Activated CD8-positive, alpha-beta T cell treated with anti-CD3 and anti-CD28 coated beads for 36 hours (primary cell): ENCODE measurements around the gene PHIP. TPM values are rescaled to one million over a fixed set of nuclear protein-coding genes. Genes with fewer than 3 reads are reported as not detected.

Source experiments
- ATAC-seq: fragments of 200-7000 bp; cut with Tn5 transposase; one replicate; pipeline ENCODE4 v1.10.0; 2021; ENCODE audit warnings: mild to moderate bottlenecking, moderate library complexity
- CTCF ChIA-PET: fragments of 350-600 bp; sonication (Branson Sonifier 250); formaldehyde crosslinking; loops from one replicate; lab custom pipeline; 2021; ENCODE audit warnings: antibody characterized with exemption; lab: Charles Lee
- POLR2A ChIA-PET: fragments of 350-600 bp; sonication (Branson Sonifier 250); formaldehyde crosslinking; loops from one replicate; lab custom pipeline; 2021; ENCODE audit warnings: antibody characterized with exemption; lab: Charles Lee
- DNase-seq: peaks from one replicate; pipeline ENCODE4 v3.0.0-alpha.2; 2020
- H3K27ac Mint-ChIP-seq: one replicate; pipeline ENCODE4 v1.8.0; 2021; ENCODE audit warnings: mild to moderate bottlenecking, mixed read lengths
- H3K27me3 Mint-ChIP-seq: one replicate; pipeline ENCODE4 v1.8.0; 2021; ENCODE audit warnings: mixed read lengths
- H3K36me3 Mint-ChIP-seq: one replicate; pipeline ENCODE4 v1.8.0; 2021; ENCODE audit warnings: low read depth, mixed read lengths
- H3K4me1 Mint-ChIP-seq: one replicate; pipeline ENCODE4 v1.8.0; 2021; ENCODE audit warnings: low read depth, mixed read lengths
- H3K4me3 Mint-ChIP-seq: one replicate; pipeline ENCODE4 v1.8.0; 2021; ENCODE audit warnings: mild to moderate bottlenecking, moderate library complexity, mixed read lengths
- H3K9me3 Mint-ChIP-seq: one replicate; pipeline ENCODE4 v1.8.0; 2021; ENCODE audit warnings: mixed read lengths
- intact Hi-C: fragments of 100-400 bp; cut with micrococcal nuclease; formaldehyde crosslinking; loops from one replicate; pipeline ENCODE4 v1.10.0; 2022
- total RNA-seq, 2 experiments: library from RNA; stranded (reverse); gene quantifications; one replicate each; pipeline ENCODE4 v1.2.3, GENCODE V29; 2021
- TF ChIP-seq, protein P1 (sequence below): fragments of 200-600 bp; IDR thresholded peaks from one replicate; pipeline ENCODE4 v1.8.0; 2022; ENCODE audit warnings: antibody characterized with exemption, mild to moderate bottlenecking

Gene PHIP
- total RNA-seq, 2 experiments from 2014 or later = 24.7 to 25.7 TPM

DNA sequence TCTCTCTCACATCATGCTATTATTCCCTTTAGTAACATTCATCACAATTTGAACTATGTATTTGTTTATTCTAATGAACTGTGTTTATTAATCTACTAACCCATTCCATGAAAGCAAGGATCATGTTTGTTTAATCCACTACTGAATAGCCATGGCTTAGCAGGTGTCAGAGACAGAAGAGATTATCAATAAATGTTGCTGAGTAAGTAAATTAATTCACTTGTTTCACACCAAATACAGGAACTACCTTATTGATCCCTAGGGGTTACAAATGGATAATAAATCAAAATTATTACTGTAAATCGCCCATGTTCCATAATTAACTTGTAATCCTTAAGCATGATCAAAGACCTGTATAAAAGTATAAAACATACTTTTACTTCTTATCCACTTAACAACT, 76.6 kb downstream of the PHIP start:
- ATAC-seq (no peak), DNase-seq (no peak)
- Mint-ChIP-seq H3K4me3 (no peak overlapping the region), H3K9me3 (no peaks in the 10 kb centered on the region), H3K27ac (no peak overlapping the region), H3K36me3 (peaks cover 37% of the 10 kb centered on the region), H3K27me3 (no peaks in the 10 kb centered on the region), H3K4me1 (peaks cover 5% of the 10 kb centered on the region)
- CTCF ChIA-PET = no interaction called here
- intact Hi-C loops = no loop called here
- TF ChIP-seq, protein P1, sequence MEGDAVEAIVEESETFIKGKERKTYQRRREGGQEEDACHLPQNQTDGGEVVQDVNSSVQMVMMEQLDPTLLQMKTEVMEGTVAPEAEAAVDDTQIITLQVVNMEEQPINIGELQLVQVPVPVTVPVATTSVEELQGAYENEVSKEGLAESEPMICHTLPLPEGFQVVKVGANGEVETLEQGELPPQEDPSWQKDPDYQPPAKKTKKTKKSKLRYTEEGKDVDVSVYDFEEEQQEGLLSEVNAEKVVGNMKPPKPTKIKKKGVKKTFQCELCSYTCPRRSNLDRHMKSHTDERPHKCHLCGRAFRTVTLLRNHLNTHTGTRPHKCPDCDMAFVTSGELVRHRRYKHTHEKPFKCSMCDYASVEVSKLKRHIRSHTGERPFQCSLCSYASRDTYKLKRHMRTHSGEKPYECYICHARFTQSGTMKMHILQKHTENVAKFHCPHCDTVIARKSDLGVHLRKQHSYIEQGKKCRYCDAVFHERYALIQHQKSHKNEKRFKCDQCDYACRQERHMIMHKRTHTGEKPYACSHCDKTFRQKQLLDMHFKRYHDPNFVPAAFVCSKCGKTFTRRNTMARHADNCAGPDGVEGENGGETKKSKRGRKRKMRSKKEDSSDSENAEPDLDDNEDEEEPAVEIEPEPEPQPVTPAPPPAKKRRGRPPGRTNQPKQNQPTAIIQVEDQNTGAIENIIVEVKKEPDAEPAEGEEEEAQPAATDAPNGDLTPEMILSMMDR = no peak
- POLR2A ChIA-PET = no interaction called here

DNA sequence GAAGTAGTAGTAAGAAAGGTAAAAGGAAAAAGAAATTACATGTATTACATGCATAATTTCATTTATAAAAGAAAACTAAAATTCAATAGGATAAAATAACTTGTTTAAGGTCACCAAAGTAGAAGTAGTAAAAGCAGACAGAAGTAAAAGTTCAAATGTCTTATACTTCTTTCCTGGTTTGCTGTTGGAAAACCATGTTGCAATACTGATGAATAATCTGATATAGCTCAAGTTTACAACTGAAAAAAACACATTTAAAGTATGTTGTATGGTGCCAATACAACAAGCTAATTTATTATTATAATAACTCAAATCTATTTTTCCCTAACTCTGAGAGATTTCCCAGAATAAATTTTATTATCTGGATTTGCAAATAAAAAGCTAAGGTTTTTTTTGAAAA, 78.3 kb downstream of the PHIP start:
- Mint-ChIP-seq H3K36me3 (peaks cover 50% of the 10 kb centered on the region), H3K9me3 (no peaks in the 10 kb centered on the region), H3K27ac (no peak overlapping the region), H3K4me3 (no peak overlapping the region), H3K4me1 (no peaks in the 10 kb centered on the region), H3K27me3 (no peaks in the 10 kb centered on the region)
- no peak for ATAC-seq
- ChIA-PET CTCF (no interaction called here), POLR2A (no interaction called here)
- intact Hi-C loops = no loop called here
- no peak for DNase-seq
- TF ChIP-seq, protein P1 = no peak

DNA sequence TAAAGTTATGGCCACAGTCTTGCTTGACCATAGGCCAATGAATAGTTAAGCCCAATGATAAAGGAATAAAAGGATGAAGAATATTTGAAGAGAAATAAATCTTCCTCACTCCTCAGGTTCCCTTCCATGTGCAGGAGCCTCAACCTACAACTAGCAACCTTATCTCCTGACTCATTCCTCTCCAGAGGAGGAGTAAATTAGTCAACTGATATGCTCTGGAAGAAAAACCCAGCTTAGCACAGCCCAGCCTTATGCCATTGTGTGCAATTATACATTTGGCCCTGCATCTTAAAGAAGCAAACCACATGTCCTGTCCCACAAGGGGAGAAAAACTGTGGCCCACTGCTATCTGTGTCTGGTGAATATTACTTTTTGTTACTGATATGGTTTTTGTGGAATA, 82.1 kb downstream of the PHIP start:
- DNase-seq (no peak), ATAC-seq (no peak)
- no peak overlapping the region for H3K4me3 Mint-ChIP-seq
- H3K27ac Mint-ChIP-seq = no peak overlapping the region
- H3K4me1 Mint-ChIP-seq = no peaks in the 10 kb centered on the region
- ChIA-PET CTCF (no interaction called here), POLR2A (no interaction called here)
- no peaks in the 10 kb centered on the region for H3K9me3 Mint-ChIP-seq
- TF ChIP-seq, protein P1 = no peak
- intact Hi-C loops = no loop called here
- H3K36me3 Mint-ChIP-seq = peaks cover 64% of the 10 kb centered on the region
- no peaks in the 10 kb centered on the region for H3K27me3 Mint-ChIP-seq

DNA sequence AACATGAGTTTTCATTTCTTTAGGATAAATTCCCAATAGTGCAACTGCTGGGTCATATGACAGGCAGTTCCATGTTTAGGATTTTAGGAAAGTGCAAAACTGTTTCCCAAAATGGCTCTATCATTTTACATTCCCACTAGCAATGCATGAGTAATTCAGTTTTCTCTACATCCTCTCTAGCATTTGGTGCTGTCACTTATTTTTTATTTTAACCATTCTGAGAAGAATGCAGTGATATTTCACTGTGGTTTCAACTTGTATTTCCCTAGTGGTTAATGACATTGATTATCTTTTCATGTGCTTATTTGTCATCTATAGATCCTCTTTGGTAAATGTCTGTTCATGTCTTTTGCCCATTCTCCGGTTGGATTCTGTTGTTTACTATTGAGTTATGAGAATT, 82.7 kb downstream of the PHIP start:
- intact Hi-C loops = no loop called here
- no peaks in the 10 kb centered on the region for H3K27me3 Mint-ChIP-seq
- no peak overlapping the region for H3K4me3 Mint-ChIP-seq
- TF ChIP-seq, protein P1 = no peak
- H3K27ac Mint-ChIP-seq = no peak overlapping the region
- DNase-seq (no peak), ATAC-seq (no peak)
- ChIA-PET CTCF (no interaction called here), POLR2A (no interaction called here)
- H3K36me3 Mint-ChIP-seq = peaks cover 62% of the 10 kb centered on the region
- H3K4me1 Mint-ChIP-seq = no peaks in the 10 kb centered on the region
- H3K9me3 Mint-ChIP-seq = no peaks in the 10 kb centered on the region

DNA sequence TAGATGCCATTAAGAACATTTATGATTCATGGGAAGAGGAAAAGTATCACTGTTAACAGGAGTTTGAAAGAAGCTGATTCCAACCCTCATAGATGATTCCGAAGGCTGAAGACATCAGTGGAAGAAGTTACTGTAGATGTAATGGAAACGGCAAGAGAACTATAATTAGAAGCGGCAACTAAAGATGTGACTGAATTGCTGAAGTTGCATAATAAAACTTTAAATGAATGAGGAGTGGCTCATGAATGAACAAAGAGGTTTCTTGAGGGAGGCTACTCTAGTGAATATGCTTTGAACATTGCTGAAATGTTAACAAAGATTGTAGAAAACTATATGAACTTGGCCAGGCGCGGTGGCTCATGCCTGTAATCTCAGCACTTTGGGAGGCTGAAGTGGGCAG, 84.1 kb downstream of the PHIP start:
- Mint-ChIP-seq H3K27ac (no peak overlapping the region), H3K9me3 (no peaks in the 10 kb centered on the region), H3K4me3 (no peak overlapping the region), H3K4me1 (no peaks in the 10 kb centered on the region), H3K36me3 (peaks cover 69% of the 10 kb centered on the region), H3K27me3 (no peaks in the 10 kb centered on the region)
- ChIA-PET CTCF (no interaction called here), POLR2A (no interaction called here)
- no peak for ATAC-seq
- DNase-seq = no peak
- TF ChIP-seq, protein P1 = no peak
- intact Hi-C loops = no loop called here
